Measurements from ENCODE around the gene CYB5R2. TPM values are rescaled to one million over a fixed set of nuclear protein-coding genes. Genes with fewer than 3 reads are reported as not detected.

Gene CYB5R2
- total RNA-seq, 1 experiment from 2014 or later = 4.5 TPM

- H3K27me3 Mint-ChIP-seq (ENCODE audit: insufficient read depth, unreplicated experiment) = no peaks in the 10 kb centered on the region
- ChIA-PET CTCF (no interaction called here), POLR2A (no interaction called here)
- no TSS peak for BruUV-seq (replicated peaks)
- H3K4me1 Mint-ChIP-seq (ENCODE audit: low read depth, unreplicated experiment) = peaks cover 18% of the 10 kb centered on the region
- H3K36me3 Mint-ChIP-seq (ENCODE audit: insufficient read depth, unreplicated experiment) = peaks cover 76% of the 10 kb centered on the region
- Histone ChIP-seq H3K4me3 (ENCODE audit: low read depth, low read length) (no peak overlapping the region), H3K36me3 (ENCODE audit: control insufficient read depth, insufficient read depth, low read length) (peaks cover 9% of the 10 kb centered on the region), H3K27me3 (replicated peaks; ENCODE audit: control insufficient read depth, insufficient read depth, low read length) (no peaks in the 10 kb centered on the region), H3K4me1 (no peaks in the 10 kb centered on the region), H3K9me3 (no peaks in the 10 kb centered on the region)
- intact Hi-C loops (cut with micrococcal nuclease; ENCODE audit: unreplicated experiment) = no loop called here
- DNase-seq = no peak
- no peaks in the 10 kb centered on the region for H3K9me3 Mint-ChIP-seq (ENCODE audit: unreplicated experiment)
- no peak overlapping the region for H3K27ac Mint-ChIP-seq (ENCODE audit: unreplicated experiment)
- TF ChIP-seq CTCF (IDR thresholded peaks at IDR 0.05; ENCODE audit: insufficient read depth in 1 of 2, low read depth in 1 of 2, low read length in 1 of 2, severe bottlenecking in 1 of 2, unreplicated experiment in 1 of 2) = no peak
- H3K4me3 Mint-ChIP-seq (ENCODE audit: unreplicated experiment) = no peak overlapping the region
Observed at GRCh38 chr11:7619322-7619721, 54.0 kb downstream of the CYB5R2 start.

- Histone ChIP-seq H3K9me3 (no peaks in the 10 kb centered on the region), H3K4me1 (peaks cover 23% of the 10 kb centered on the region), H3K36me3 (ENCODE audit: control insufficient read depth, insufficient read depth, low read length) (peaks cover 8% of the 10 kb centered on the region), H3K4me3 (ENCODE audit: low read depth, low read length) (no peak overlapping the region), H3K27me3 (replicated peaks; ENCODE audit: control insufficient read depth, insufficient read depth, low read length) (no peaks in the 10 kb centered on the region)
- H3K4me3 Mint-ChIP-seq (ENCODE audit: unreplicated experiment) = no peak overlapping the region
- no peaks in the 10 kb centered on the region for H3K27me3 Mint-ChIP-seq (ENCODE audit: insufficient read depth, unreplicated experiment)
- no peak for TF ChIP-seq CTCF (IDR thresholded peaks at IDR 0.05; ENCODE audit: insufficient read depth in 1 of 2, low read depth in 1 of 2, low read length in 1 of 2, severe bottlenecking in 1 of 2, unreplicated experiment in 1 of 2)
- H3K36me3 Mint-ChIP-seq (ENCODE audit: insufficient read depth, unreplicated experiment) = peaks cover 73% of the 10 kb centered on the region
- no peak for DNase-seq
- ChIA-PET CTCF (no interaction called here), POLR2A (no interaction called here)
- H3K9me3 Mint-ChIP-seq (ENCODE audit: unreplicated experiment) = no peaks in the 10 kb centered on the region
- no TSS peak for BruUV-seq (replicated peaks)
- H3K27ac Mint-ChIP-seq (ENCODE audit: unreplicated experiment) = no peak overlapping the region
- peaks cover 41% of the 10 kb centered on the region for H3K4me1 Mint-ChIP-seq (ENCODE audit: low read depth, unreplicated experiment)
- intact Hi-C loops (cut with micrococcal nuclease; ENCODE audit: unreplicated experiment) = no loop called here
Observed at GRCh38 chr11:7617032-7617431, 56.3 kb downstream of the CYB5R2 start.

Other genes starting within 250 kb of the CYB5R2 start
- gene OLFML1, start 188.0 kb downstream of the CYB5R2 start, total RNA-seq (2022) = 1.8 and 3.9 TPM in 2 replicates
- gene PPFIBP2, start 159.5 kb downstream of the CYB5R2 start, total RNA-seq (2022) = 72.5 and 79.8 TPM in 2 replicates
- 0.34 TPM in 1 of 2 replicates, not detected in the other for gene OVCH2, start 33.0 kb upstream of the CYB5R2 start, total RNA-seq (2022)
- gene OR5P2, start 123.4 kb upstream of the CYB5R2 start, total RNA-seq (2022) = not detected in 2 replicates
- not detected in 2 replicates for gene OR5P3, start 157.3 kb upstream of the CYB5R2 start, total RNA-seq (2022)

Measured in Caco-2 (cell line).